Measurements from ENCODE around the gene FMNL2. TPM values are rescaled to one million over a fixed set of nuclear protein-coding genes. Genes with fewer than 3 reads are reported as not detected.

Gene FMNL2
- total RNA-seq, 1 experiment from 2014 or later: 28.1 TPM

DNA sequence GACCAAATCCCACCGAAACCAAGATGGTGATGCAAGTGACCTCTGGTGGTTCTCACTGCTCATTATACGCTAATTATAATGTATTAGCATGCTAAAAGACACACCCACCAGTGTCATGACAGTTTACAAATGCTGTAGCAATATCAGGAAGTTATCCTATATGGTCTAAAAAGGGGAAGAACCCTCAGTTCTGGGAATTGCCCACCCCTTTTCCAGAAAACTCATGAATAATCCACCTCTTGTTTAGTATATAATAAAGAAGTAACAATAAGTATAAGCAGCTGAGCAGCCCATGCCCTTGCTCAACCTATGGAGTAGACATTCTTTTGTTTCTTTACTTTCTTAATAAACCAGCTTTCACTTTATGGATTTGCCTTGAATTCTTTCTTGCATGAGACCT, 31.0 kb upstream of the FMNL2 start:
- CTCF ChIA-PET: no interaction called here
- Histone ChIP-seq H2AFZ (ENCODE audit: low read depth, low read length, poor library complexity, severe bottlenecking) (no peak overlapping the region), H3K9me3 (ENCODE audit: control insufficient read depth in 1 of 2, insufficient read depth in 1 of 2, low read depth in 1 of 2, low read length in 2 of 2) (no peaks in the 10 kb centered on the region), H3K4me2 (ENCODE audit: low read length) (no peak overlapping the region), H3K27me3 (ENCODE audit: insufficient read depth, low read length) (no peaks in the 10 kb centered on the region), H3K4me3 (replicated peaks in 1 of 2; ENCODE audit: low read depth in 1 of 2, low read length in 2 of 2) (no peak overlapping the region), H3K9ac (ENCODE audit: low read length) (no peak overlapping the region), H3K4me1 (ENCODE audit: control insufficient read depth in 1 of 2, insufficient read depth in 2 of 2, low read length in 2 of 2) (peaks cover 2 to 4% of the 10 kb centered on the region in 2 experiments; a peak in 1 of 4 replicates), H3K27ac (ENCODE audit: low read depth, low read length) (no peak overlapping the region), H3K9me2 (ENCODE audit: insufficient read depth) (no peaks in the 10 kb centered on the region), H4K20me1 (ENCODE audit: insufficient read depth) (no peaks in the 10 kb centered on the region), H3K79me2 (ENCODE audit: insufficient read depth, low read length) (no peaks in the 10 kb centered on the region), H3K36me3 (ENCODE audit: control insufficient read depth in 1 of 2, insufficient read depth in 2 of 2, low read length in 2 of 2) (no peaks in the 10 kb centered on the region)
- intact Hi-C loops (cut with micrococcal nuclease): no loop called here
- ATAC-seq (no peak), DNase-seq (ENCODE audit: low read depth, low spot score) (no peak)
- RAD21 ChIA-PET (ENCODE audit: low non-redundant PET in 1 of 2, low total read pairs in 2 of 2, uncharacterized antibody in 2 of 2, unreplicated experiment in 2 of 2): no interaction called here
- TF ChIP-seq EZH2phosphoT487 (IDR thresholded peaks at IDR 0.05; ENCODE audit: borderline replicate concordance) (no peak), TCF7L2 (IDR thresholded peaks at IDR 0.05; ENCODE audit: borderline replicate concordance, extremely low read depth, insufficient read depth, insufficient read length) (no peak), ZFX (IDR thresholded peaks at IDR 0.05) (no peak), YY1 (IDR thresholded peaks at IDR 0.05; ENCODE audit: extremely low read depth, insufficient replicate concordance, low read depth, low read length) (no peak), RAD21 (IDR thresholded peaks at IDR 0.05; ENCODE audit: low read depth) (no peak), FOSL1 (IDR thresholded peaks at IDR 0.05; ENCODE audit: low read depth) (no peak), SRF (IDR thresholded peaks at IDR 0.05; ENCODE audit: low read depth) (no peak)
- TF ChIP-seq, protein P1, sequence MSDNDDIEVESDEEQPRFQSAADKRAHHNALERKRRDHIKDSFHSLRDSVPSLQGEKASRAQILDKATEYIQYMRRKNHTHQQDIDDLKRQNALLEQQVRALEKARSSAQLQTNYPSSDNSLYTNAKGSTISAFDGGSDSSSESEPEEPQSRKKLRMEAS (IDR thresholded peaks at IDR 0.05): no peak
- TF ChIP-seq, protein P2, sequence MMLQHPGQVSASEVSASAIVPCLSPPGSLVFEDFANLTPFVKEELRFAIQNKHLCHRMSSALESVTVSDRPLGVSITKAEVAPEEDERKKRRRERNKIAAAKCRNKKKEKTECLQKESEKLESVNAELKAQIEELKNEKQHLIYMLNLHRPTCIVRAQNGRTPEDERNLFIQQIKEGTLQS (IDR thresholded peaks at IDR 0.05): no peak
- TF ChIP-seq, protein P3, sequence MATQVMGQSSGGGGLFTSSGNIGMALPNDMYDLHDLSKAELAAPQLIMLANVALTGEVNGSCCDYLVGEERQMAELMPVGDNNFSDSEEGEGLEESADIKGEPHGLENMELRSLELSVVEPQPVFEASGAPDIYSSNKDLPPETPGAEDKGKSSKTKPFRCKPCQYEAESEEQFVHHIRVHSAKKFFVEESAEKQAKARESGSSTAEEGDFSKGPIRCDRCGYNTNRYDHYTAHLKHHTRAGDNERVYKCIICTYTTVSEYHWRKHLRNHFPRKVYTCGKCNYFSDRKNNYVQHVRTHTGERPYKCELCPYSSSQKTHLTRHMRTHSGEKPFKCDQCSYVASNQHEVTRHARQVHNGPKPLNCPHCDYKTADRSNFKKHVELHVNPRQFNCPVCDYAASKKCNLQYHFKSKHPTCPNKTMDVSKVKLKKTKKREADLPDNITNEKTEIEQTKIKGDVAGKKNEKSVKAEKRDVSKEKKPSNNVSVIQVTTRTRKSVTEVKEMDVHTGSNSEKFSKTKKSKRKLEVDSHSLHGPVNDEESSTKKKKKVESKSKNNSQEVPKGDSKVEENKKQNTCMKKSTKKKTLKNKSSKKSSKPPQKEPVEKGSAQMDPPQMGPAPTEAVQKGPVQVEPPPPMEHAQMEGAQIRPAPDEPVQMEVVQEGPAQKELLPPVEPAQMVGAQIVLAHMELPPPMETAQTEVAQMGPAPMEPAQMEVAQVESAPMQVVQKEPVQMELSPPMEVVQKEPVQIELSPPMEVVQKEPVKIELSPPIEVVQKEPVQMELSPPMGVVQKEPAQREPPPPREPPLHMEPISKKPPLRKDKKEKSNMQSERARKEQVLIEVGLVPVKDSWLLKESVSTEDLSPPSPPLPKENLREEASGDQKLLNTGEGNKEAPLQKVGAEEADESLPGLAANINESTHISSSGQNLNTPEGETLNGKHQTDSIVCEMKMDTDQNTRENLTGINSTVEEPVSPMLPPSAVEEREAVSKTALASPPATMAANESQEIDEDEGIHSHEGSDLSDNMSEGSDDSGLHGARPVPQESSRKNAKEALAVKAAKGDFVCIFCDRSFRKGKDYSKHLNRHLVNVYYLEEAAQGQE (IDR thresholded peaks at IDR 0.05; ENCODE audit: low read depth): no peak
- TF ChIP-seq, protein P4, sequence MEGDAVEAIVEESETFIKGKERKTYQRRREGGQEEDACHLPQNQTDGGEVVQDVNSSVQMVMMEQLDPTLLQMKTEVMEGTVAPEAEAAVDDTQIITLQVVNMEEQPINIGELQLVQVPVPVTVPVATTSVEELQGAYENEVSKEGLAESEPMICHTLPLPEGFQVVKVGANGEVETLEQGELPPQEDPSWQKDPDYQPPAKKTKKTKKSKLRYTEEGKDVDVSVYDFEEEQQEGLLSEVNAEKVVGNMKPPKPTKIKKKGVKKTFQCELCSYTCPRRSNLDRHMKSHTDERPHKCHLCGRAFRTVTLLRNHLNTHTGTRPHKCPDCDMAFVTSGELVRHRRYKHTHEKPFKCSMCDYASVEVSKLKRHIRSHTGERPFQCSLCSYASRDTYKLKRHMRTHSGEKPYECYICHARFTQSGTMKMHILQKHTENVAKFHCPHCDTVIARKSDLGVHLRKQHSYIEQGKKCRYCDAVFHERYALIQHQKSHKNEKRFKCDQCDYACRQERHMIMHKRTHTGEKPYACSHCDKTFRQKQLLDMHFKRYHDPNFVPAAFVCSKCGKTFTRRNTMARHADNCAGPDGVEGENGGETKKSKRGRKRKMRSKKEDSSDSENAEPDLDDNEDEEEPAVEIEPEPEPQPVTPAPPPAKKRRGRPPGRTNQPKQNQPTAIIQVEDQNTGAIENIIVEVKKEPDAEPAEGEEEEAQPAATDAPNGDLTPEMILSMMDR (IDR thresholded peaks at IDR 0.05 in 2 of 3, conservative IDR thresholded peaks at IDR 0.05 in 1 of 3; ENCODE audit: borderline replicate concordance in 1 of 3, insufficient read depth in 1 of 3, low read depth in 2 of 3, low read length in 2 of 3): no peak
- POLR2A ChIA-PET: no interaction called here
- no TSS peak for BruUV-seq (replicated peaks)

All from HCT116 (cell line).